H1 (cell line): ENCODE results near the gene GALNT13. TPM values are rescaled to one million over a fixed set of nuclear protein-coding genes. Genes with fewer than 3 reads are reported as not detected.

Experiments used
- CTCF ChIP-seq, 3 experiments: IDR thresholded peaks; 1 replicate in 2 of 3; 2 replicates in 1 of 3; pipeline versions ENCODE4 v1.5.1 to v1.6.1; 2011; ENCODE audit warnings: low read length in 3 of 3, mild to moderate bottlenecking in 3 of 3, inconsistent platforms in 2 of 3, low read depth in 1 of 3, moderate library complexity in 1 of 3; ENCODE audit not compliant: insufficient read depth in 1 of 3; ENCODE audit errors: control extremely low read depth in 1 of 3
- KDM4A ChIP-seq: IDR thresholded peaks from one replicate; pipeline ENCODE4 v1.7.1; 2012; ENCODE audit warnings: low read depth, mild to moderate bottlenecking, moderate library complexity, low read length, inconsistent platforms; ENCODE audit not compliant: severe bottlenecking
- SP2 ChIP-seq: IDR thresholded peaks from 2 replicates; pipeline ENCODE4 v1.6.1; 2012; ENCODE audit warnings: mild to moderate bottlenecking, low read length, inconsistent platforms
- TAF1 ChIP-seq: IDR thresholded peaks from 2 replicates; pipeline ENCODE4 v1.6.1; 2011; ENCODE audit warnings: mild to moderate bottlenecking, low read depth, low read length
- TAF7 ChIP-seq: optimal IDR thresholded peaks from 2 replicates; pipeline ENCODE3; 2011; ENCODE audit warnings: low read depth, mild to moderate bottlenecking, inconsistent platforms, low read length, moderate library complexity, borderline replicate concordance
- polyA plus RNA-seq, 7 experiments: library from polyadenylated mRNA; depleted of rRNA in 3 of 7; stranded (reverse) in 5 of 7; unstranded in 2 of 7; fragments of >200 nt in 5 of 7; fragments of 200-250 nt in 2 of 7; gene quantifications; 1 replicate in 5 of 7; 2 replicates in 1 of 7; 4 replicates in 1 of 7; pipeline versions ENCODE4 v1.2.1 to v1.2.3, GENCODE V29; 2011 to 2013; ENCODE audit warnings: missing spikeins in 2 of 7, mixed read lengths in 2 of 7
- total RNA-seq: library from RNA; stranded (reverse); fragmentation: NEBNext Ultra II Directional; extraction: Animal tissue kit (Norgen Biotek cat#: 25700); gene quantifications from 2 replicates; pipeline ENCODE4 v1.2.1, GENCODE V29; 2021

The GALNT13 gene
- total and polyA plus RNA-seq, 2 of the 8 experiments (the other 6 are each of a cell fraction or from before 2014, with no cell fraction given) = 3.2 to 9.6 TPM

GRCh38 chr2:154331784-154332183 is 460.1 kb downstream of the GALNT13 start (continued):
- TF ChIP-seq CTCF (IDR thresholded peaks at IDR 0.05; ENCODE audit: control extremely low read depth in 1 of 3, insufficient read depth in 1 of 3, low read depth in 1 of 3, low read length in 3 of 3) = no peak
- TF ChIP-seq SP2 = no peak
- no peak for TF ChIP-seq KDM4A
- TF ChIP-seq TAF7 = no peak
- no peak for TF ChIP-seq TAF1
- TF ChIP-seq, all 59 proteins: peak for 0
